OCI-LY7 (cell line): Measurements from ENCODE around the gene ATP5F1E. TPM values are rescaled to one million over a fixed set of nuclear protein-coding genes. Genes with fewer than 3 reads are reported as not detected.
A peak's percentile ranks its signal among the peaks of the same experiment; 100 is the strongest.

Experiments used
- BruUV-seq: library from RNA; stranded (reverse); fragments of 400-500 nt; replicated peaks from 2 replicates; lab custom pipeline; 2021; lab: Mats Ljungman, UMichigan
- CTCF ChIA-PET: fragments of 300-600 bp; sonication (Branson Sonifier 250); formaldehyde crosslinking; loops from one replicate; lab custom pipeline; 2022; ENCODE audit warnings: antibody characterized with exemption; ENCODE audit not compliant: unreplicated experiment; lab: Charles Lee
- POLR2A ChIA-PET: fragments of 300-600 bp; sonication (Branson Sonifier 250); formaldehyde crosslinking; loops from one replicate; lab custom pipeline; 2022; ENCODE audit warnings: antibody characterized with exemption; lab: Charles Lee
- DNase-seq: peaks from one replicate; pipeline ENCODE4 v3.0.0-alpha.2; 2015; ENCODE audit warnings: low spot score
- H2AFZ ChIP-seq: fragments of 200-600 bp; sonication (generic), shearing (Covaris generic); 2 replicates; pipeline ENCODE4 v1.6.1; 2014; ENCODE audit warnings: mild to moderate bottlenecking, antibody characterized with exemption, low read length, moderate library complexity
- H3K27ac ChIP-seq: fragments of 200-600 bp; sonication (generic); 2 replicates; pipeline ENCODE4 v1.5.1; 2014; ENCODE audit warnings: mixed run types, low read depth, mild to moderate bottlenecking, moderate library complexity, low read length, inconsistent platforms; ENCODE audit not compliant: poor library complexity, severe bottlenecking
- H3K36me3 ChIP-seq: fragments of 200-600 bp; sonication (generic); 2 replicates; pipeline ENCODE4 v1.6.1; 2014; ENCODE audit warnings: mild to moderate bottlenecking, antibody characterized with exemption, low read length, moderate library complexity, mixed read lengths; ENCODE audit not compliant: insufficient read depth
- H3K4me1 ChIP-seq: fragments of 200-600 bp; sonication (generic); 2 replicates; pipeline ENCODE4 v1.5.1; 2014; ENCODE audit warnings: mild to moderate bottlenecking, low read length; ENCODE audit not compliant: insufficient read depth, poor library complexity, severe bottlenecking
- H3K4me2 ChIP-seq: fragments of 200-600 bp; sonication (generic); 2 replicates; pipeline ENCODE4 v1.6.1; 2014; ENCODE audit warnings: mild to moderate bottlenecking, low read length
- H3K4me3 ChIP-seq: fragments of 200-600 bp; sonication (generic); 2 replicates; pipeline ENCODE4 v1.5.1; 2014; ENCODE audit warnings: mild to moderate bottlenecking, low read depth, low read length; ENCODE audit not compliant: poor library complexity, severe bottlenecking
- H3K79me2 ChIP-seq: fragments of 200-600 bp; sonication (generic); 2 replicates; pipeline ENCODE4 v1.6.1; 2016; ENCODE audit warnings: low read depth, mild to moderate bottlenecking, low read length, moderate library complexity, mixed read lengths; ENCODE audit not compliant: insufficient read depth
- H3K9me2 ChIP-seq: fragments of 200-600 bp; sonication (generic); 2 replicates; pipeline ENCODE4 v1.6.1; 2016; ENCODE audit warnings: mild to moderate bottlenecking, low read length, mixed read lengths; ENCODE audit not compliant: insufficient read depth
- H3K9me3 ChIP-seq: fragments of 200-600 bp; sonication (generic); 2 replicates; pipeline ENCODE4 v1.6.1; 2014; ENCODE audit warnings: mild to moderate bottlenecking, mixed run types, low read length, mixed read lengths
- H4K20me1 ChIP-seq: fragments of 200-600 bp; sonication (generic); 2 replicates; pipeline ENCODE4 v1.6.1; 2014; ENCODE audit warnings: mild to moderate bottlenecking, antibody characterized with exemption, low read length, moderate library complexity, mixed read lengths; ENCODE audit not compliant: insufficient read depth
- CTCF ChIP-seq: fragments of 200-600 bp; sonication (generic); conservative IDR thresholded peaks from 2 replicates; pipeline ENCODE4 v1.5.1; 2014; ENCODE audit warnings: mild to moderate bottlenecking, antibody characterized with exemption, low read length, moderate library complexity, mixed read lengths
- EZH2phosphoT487 ChIP-seq: fragments of 200-600 bp; sonication (generic); IDR thresholded peaks from 2 replicates; pipeline ENCODE4 v1.6.1; 2018; ENCODE audit warnings: low read depth, borderline replicate concordance, mild to moderate bottlenecking, mixed run types, antibody characterized with exemption, low read length, moderate library complexity, mixed read lengths
- intact Hi-C: fragments of 100-400 bp; cut with micrococcal nuclease; formaldehyde crosslinking; loops from one replicate; pipeline ENCODE4 v1.10.0; 2022; ENCODE audit not compliant: unreplicated experiment
- total RNA-seq, 2 experiments: library from RNA; depleted of rRNA in 1 of 2; stranded (reverse); fragments of >200 nt in 1 of 2; shearing (Covaris generic) in 1 of 2; gene quantifications; 2 replicates each; pipeline ENCODE4 v1.2.3, GENCODE V29; 2014 to 2022

Gene ATP5F1E
- total RNA-seq, 2 experiments from 2014 or later = 42.4 to 67.2 TPM

- Histone ChIP-seq H3K79me2 (peaks cover 22% of the 10 kb centered on the region), H2AFZ (no peak overlapping the region), H3K9me3 (no peaks in the 10 kb centered on the region), H3K4me1 (peaks cover 23% of the 10 kb centered on the region), H4K20me1 (peaks cover 9% of the 10 kb centered on the region; the same call in 1 of the 2 replicates), H3K36me3 (peaks cover 99% of the 10 kb centered on the region), H3K27ac (no peak overlapping the region), H3K9me2 (no peaks in the 10 kb centered on the region), H3K4me2 (no peak overlapping the region), H3K4me3 (no peak overlapping the region)
- ChIA-PET CTCF (no interaction called here), POLR2A (no interaction called here)
- intact Hi-C loops = no loop called here
- TSS peak; percentile 34 for BruUV-seq
- no peak for TF ChIP-seq CTCF
- no peak for TF ChIP-seq EZH2phosphoT487
- DNase-seq = no peak
These were observed 42.9 kb downstream of the ATP5F1E start for GRCh38 chr20:58989196-58989595.

GRCh38 chr20:58988565-58988882 is 43.6 kb downstream of the ATP5F1E start:
- Histone ChIP-seq H3K9me2 (no peaks in the 10 kb centered on the region), H2AFZ (no peak overlapping the region), H3K9me3 (no peaks in the 10 kb centered on the region), H3K4me2 (no peak overlapping the region), H3K27ac (no peak overlapping the region), H3K79me2 (peaks cover 29% of the 10 kb centered on the region), H3K4me3 (no peak overlapping the region), H3K4me1 (peaks cover 27% of the 10 kb centered on the region), H4K20me1 (peaks cover 12% of the 10 kb centered on the region; the same call in 1 of the 2 replicates), H3K36me3 (peaks cover 94% of the 10 kb centered on the region)
- DNase-seq = no peak
- ChIA-PET CTCF (no interaction called here), POLR2A (no interaction called here)
- intact Hi-C loops = no loop called here
- BruUV-seq = no TSS peak
- TF ChIP-seq EZH2phosphoT487 (no peak), CTCF (no peak)

GRCh38 chr20:58987790-58988564 is 44.2 kb downstream of the ATP5F1E start:
- intact Hi-C loops = no loop called here
- Histone ChIP-seq H3K4me2 (no peak overlapping the region), H3K4me1 (peaks cover 26% of the 10 kb centered on the region), H3K9me2 (no peaks in the 10 kb centered on the region), H3K27ac (no peak overlapping the region), H3K4me3 (no peak overlapping the region), H3K9me3 (no peaks in the 10 kb centered on the region), H2AFZ (no peak overlapping the region), H4K20me1 (peaks cover 12% of the 10 kb centered on the region; the same call in 1 of the 2 replicates), H3K36me3 (peaks cover 90% of the 10 kb centered on the region), H3K79me2 (peaks cover 34% of the 10 kb centered on the region)
- no TSS peak for BruUV-seq
- CTCF ChIA-PET = no interaction called here
- no peak for DNase-seq
- TF ChIP-seq CTCF = no peak
- no peak for TF ChIP-seq EZH2phosphoT487
- POLR2A ChIA-PET = no interaction called here
